HG03280 (cell line): ENCODE results near the gene AMER2.
A peak's percentile ranks its signal among the peaks of the same experiment; 100 is the strongest.

Experiments used
- ATAC-seq: cut with Tn5 transposase; IDR thresholded peaks from one replicate; pipeline ENCODE4 v1.9.1; 2021; ENCODE audit warnings: mild to moderate bottlenecking, moderate library complexity; ENCODE audit not compliant: unreplicated experiment

Gene AMER2

GRCh38 chr13:25153736-25154135 lies 18.4 kb downstream of the AMER2 start:
- no peak for ATAC-seq

GRCh38 chr13:25151626-25152195 lies 20.4 kb downstream of the AMER2 start:
- ATAC-seq: no peak

DNA sequence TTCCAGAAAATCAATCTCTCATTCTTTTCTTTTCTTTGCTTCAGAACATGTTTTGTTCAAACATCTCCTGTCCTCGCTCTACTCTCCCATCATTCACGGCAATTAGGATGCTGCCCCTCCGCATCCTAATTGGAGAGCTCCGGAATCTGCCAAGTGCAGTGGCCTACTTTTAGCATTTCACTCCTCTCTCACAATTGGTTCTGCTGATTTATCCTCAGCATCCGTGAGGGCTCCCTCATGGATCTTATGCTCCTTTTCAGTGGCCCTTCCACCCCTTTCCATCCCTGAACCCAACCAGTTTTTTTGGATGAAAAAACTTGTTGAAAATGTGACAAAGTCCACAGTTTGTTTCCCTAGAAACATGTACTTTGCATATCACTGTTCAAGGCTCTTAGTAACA lies 22.4 kb downstream of the AMER2 start:
- ATAC-seq: no peak

DNA sequence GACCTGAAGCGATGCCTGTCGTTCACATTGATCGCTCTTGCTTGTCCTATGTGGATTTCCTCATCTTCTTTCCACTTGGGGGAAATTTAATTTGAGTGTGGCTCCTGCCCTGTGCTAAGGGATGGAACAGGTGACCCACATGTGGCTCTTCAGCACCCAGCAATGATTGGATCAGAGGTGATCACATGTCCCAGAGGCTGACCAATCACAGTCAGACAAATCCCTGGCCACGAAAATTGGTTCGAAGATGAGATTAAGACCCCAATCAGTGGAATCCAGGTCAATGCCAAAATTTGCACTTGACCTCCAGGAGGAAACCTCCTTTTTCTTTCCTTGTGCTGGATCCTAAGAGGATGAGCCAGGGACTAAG lies 23.7 kb downstream of the AMER2 start:
- no peak for ATAC-seq

DNA sequence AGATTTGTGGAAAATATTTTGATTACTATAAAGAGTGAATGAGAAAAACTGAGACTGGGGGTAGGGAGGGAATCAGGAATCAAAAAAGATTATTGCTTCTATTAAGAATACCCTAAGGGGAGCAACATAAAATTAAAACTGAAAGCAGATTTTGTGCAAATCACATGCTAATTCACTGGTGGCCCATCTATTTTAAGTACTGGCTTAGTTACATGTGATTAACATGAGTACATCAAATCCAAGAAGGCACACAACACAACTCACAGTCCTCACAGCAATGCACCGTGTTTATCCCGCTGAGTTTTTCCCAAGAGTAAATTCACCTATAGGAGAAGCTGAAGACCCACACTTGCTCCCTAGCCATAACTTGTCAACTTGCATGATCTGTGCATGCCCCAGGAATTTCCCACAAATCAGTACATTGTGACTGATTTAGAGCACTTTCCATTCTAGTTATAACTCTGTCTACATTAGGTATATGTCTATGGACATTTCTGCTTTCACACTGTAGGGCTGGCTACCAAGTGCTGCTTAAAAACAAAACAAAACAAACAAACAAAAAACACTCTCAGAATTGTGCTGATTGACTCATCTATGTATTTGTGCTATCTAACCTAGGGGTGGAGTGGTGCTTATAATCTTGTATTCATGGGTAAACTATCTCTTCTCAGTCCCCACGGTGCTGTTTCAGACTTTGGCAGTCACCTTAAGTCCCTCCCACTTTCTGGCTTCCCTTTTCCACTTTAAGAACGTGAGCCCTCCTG lies 24.3 kb downstream of the AMER2 start:
- peak; percentile 75 for ATAC-seq

- no peak for ATAC-seq
Measured at GRCh38 chr13:25143706-25144105, 28.4 kb downstream of the AMER2 start.

DNA sequence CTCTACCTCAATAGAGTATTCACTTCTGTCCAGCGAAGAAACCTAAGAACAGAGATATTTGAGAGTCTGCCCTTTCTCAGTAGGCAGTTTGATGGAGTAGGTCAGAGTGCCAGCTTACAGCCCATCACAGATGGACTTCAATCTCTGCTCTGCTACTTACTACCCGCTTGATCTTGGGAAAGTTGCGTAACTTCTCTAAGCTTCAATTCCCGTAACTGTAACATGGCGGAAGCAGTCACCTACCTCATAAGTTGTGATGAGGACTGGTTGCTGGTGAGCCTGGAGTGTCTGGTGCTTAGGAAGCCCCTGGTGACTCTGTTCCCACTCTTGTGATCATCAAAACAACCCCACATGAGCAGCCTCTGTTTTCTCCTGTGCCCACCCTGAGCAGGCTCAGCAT lies 31.0 kb downstream of the AMER2 start:
- ATAC-seq: no peak

DNA sequence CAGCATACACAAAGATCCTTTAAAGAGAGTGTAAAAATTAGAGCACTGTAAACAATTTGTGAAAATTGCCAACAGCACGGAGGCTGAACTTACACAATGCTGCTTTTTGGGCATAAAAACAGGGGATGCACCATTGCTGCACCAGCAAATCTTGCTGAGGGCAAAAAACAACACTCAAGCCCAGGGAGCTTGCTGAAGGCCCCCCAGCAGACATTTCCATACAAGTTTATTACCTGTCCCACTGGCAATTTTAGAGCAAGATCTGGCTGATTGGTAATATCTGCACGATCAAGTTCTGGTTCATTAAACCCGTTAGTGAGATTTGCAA lies 34.3 kb downstream of the AMER2 start:
- ATAC-seq: no peak

DNA sequence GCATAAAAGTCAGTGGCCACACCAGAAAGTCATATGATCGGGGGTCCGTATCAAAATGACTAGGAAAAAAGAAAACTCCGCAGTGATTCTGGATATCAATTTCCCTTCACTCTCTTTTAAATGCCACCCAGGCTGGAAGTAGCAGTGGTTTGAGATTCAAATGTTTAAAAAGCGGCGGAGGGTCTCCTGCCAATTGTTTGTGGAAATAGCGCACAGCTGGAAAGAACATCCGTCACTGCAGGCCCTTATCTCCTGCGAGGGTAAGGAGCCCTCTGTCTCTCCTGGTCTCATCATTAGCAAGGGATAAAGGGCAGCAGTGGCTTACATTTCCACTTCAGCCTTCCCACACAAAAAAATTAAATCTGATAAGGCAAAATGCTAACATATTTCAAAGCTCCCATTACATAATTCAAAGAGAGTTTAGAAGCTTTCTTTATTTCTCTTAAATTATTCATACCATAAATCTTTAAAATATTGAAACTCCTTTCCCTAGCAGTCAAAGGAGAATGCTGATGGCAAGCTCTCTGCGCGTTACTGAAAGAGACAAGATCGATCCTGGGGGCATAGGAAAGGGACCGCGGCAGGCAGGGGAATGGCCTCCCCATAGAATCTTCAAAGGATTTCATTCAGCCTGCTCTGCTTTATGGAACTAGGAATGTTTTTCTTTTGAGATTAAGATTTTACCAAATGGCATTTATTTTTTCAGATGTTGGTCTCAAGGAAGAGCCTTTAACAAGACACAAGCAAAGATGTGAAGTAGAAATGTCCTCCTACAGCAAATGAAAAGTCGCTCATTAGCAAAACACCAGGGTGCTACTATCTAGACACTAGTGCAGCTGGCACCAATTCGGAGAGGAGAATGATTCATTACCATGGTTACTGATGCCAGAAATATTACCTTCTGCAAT lies 35.0 kb downstream of the AMER2 start:
- ATAC-seq: no peak

DNA sequence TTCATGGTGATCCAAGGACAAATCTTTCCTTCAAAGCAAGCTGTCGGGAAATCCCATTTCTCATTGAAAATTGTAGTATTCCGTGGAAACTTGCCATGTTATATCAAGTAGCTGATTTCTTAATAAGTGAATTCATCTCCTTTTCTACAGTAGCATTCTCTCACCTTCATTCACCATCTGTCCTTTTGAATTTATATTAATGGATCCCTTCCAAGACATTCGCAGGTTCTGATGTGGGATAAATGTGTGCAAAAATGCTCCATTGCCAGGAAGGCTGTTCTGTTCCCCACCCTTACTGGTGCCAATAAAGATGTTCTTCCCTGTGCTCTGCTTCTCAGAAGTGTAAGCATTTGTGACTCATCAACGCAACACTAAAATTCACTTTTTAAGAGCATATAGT lies 36.2 kb downstream of the AMER2 start:
- no peak for ATAC-seq

GRCh38 chr13:25132751-25133390 lies 39.2 kb downstream of the AMER2 start:
- no peak for ATAC-seq

- ATAC-seq: no peak
Measured at GRCh38 chr13:25131881-25132420, 40.1 kb downstream of the AMER2 start.

DNA sequence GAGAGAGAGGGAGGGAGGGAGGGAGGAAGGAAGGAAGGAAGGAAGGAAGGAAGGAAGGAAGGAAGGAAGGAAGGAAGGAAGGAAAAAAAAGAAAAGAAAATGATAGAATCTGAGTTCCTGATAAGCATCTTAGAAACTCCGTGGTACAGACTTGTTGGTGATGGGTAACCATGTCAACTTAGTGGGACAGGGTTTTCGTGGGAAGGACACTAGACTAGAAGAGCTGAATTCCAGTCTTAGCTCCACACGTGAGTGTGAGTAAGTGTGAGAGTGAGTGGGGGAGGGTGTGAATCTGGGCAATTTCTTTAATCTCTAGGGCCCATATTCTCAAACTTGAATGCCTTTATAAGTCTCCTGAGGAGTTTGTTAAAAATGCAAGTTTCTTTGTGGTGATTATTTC lies 41.1 kb downstream of the AMER2 start:
- ATAC-seq: no peak

DNA sequence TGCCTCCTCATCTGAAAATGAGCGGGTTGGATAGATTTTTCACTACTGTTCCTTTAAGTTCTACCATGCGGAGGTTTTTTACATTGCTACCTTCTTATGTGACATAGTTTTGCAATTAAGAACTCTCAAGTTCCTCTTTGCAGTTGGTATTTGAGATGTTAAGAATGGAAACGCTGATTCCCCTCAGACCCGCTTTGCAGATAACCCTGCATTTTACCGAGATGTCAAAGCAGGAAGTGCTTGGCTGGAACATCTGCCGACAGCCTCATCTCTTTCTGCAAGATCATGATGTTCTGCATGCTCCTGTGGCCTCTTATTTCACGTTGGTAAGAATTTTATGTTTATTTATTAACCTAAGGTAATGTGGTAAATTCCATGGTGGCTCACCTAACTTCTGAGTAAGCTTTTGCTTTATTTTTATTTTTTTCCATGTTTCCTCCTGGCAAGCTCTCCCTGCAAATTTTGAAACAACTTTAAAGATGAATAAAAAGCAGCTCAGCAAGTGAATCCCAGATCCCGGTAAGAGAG lies 53.6 kb downstream of the AMER2 start:
- no peak for ATAC-seq

DNA sequence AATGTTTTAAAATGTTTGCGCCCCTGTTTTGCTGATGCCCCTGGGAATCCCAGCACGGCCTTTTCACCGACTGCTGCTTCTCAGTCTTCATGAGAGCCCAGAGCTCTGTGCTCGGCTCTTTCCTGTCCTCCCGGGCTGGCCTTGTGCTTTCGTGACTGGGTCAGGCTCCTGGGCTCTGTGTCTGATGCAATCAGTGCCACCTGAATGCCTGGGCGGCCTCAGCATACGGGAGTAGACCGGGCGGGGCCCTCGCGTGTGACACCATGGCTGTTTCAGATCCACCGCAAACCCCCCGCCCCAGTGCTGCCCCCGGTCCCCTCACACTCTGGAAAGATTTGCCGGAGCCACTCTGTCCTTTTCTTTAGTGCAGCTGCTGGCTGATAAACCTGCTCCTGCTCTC lies 54.8 kb downstream of the AMER2 start:
- ATAC-seq: no peak

DNA sequence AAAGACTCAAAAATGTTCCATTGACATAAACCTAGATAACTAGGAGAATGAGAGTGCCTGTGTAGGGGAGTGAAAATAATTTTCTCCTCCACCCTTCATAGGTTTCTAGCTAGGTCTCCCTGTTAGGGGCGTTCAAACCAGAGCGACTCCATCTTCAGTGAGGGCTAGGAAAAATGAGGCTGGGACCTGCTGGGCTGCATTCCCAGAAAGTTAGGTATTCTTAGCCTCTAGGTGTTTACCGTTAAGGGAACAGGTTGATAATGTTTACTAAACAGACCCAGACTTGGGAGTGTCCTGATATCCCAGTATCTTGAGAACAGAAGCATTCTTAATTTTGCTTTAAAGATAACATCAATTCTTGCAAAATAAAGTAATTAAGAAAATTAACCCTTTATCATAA lies 56.0 kb downstream of the AMER2 start:
- no peak for ATAC-seq

- peak; percentile 64 for ATAC-seq
Measured at GRCh38 chr13:25114220-25114619, 57.9 kb downstream of the AMER2 start.

DNA sequence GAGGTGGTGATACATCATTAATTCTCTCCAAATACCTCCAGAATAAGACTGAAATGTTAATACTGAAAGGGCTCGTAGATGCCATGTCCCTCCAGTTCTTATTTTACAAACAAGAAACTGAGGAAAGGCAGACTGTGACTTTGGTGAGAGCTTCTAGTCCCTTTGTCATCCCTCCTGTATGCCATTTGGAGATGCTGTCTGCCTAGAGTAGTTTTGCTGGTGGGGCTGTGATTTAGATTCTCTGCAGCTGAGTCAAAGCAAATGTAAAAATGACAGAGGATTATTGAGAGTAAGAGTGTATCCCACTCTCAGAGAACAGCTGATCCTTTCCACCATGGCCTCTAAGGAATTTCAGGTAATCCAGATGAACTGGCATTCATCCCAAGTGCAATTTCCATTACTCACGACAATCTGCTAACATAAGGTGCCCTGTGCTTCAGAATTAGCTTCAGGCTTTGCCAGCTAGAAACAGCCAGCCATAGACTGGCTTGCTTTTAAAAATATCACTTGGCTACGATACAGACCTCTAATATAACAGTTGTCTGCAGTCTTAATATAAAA lies 59.3 kb downstream of the AMER2 start:
- ATAC-seq: no peak
